A204.1 (cell line): Measurements from ENCODE around the gene ZNF106.

Experiments
- FAIRE-seq: peaks from 2 replicates; lab custom pipeline; 2012; peaks lifted over from hg19 to GRCh38; lab: Jason Lieb, UNC

Gene ZNF106

DNA sequence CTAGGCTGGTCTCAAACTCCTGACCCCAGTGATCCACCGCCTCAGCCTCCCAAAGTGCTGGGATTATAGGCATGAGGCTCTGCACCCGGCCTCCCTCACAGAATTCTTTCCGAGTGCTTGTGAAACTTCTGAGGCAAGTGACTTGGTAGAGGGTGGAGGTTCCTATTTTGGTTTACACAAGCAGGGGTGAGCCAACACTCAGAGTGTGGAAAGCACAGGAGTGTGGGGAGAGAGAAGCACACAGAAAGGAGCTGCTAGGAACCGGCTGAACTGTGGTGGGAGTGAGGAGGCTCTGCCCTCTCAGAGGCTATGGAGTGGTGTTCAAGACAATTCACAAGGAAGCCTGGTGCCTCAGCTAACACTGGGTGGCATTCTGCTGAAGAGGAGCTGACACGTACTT lies 123.9 kb downstream of the ZNF106 start:
- no peak for FAIRE-seq

DNA sequence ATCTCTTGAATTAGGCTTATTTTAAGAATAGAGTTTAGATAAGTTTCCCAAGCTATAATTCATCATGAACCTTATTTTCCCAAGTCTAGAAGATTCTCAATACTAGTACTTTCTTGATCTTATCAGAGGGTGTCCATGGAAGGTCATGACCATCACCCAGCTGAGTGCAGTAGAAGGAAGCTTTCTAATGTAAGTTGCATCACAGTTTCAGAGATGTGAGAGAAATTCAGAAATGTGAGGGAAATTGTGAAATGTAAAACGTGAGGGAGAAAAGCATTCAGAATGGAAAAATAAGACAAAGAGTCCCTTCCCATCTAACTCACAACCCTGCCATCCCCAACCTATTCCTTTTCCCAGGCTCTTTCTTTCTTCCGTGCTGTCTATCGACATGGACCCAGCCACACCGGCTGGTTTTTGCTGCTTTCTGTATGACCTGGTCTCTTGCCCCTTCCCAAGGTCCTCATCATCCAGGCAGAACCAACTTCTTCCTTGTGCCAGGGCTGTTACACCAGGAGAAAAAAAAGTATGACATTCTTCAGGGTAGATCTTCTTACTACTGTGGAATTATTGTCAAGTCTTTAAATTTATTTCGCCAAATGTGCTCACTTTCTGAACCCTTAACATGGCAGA lies 124.9 kb downstream of the ZNF106 start:
- FAIRE-seq: no peak

DNA sequence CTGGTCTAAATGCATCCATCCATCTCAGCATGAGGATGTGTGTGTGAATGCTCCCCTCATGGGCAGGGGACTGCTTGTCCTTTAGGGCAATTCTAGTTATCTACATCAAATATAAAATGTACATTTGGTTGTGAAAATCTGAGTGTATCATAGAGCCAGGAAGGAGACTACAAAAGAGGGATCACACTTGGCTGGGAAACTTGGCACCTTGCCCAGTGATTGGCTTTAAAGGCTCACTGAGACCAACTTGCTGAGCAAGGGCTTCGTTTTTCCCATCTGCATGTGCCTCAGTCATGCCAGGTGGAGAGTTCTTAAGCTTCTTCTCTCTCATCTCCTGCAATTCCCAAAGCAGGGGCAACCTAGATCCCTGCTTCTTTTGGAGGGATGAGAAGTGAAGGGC lies 126.4 kb downstream of the ZNF106 start:
- FAIRE-seq: no peak

DNA sequence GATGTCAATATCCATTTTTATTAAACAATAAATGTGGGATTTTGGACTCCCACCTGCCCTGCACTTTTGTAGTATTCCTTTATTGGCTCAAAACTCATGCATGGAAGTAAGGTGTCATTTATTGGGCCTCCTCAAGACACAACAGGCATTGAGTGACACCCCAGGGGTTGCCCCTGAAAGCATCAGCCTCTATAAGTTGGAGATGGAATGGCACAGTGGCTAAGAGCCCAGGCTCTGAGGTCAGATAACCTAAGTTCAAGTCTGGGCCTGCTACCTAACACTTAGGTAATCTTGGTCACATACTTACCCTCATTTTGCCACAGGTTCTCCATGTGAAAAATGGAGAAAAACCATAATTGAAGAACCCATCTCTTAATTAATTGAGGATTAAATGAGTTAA lies 127.0 kb downstream of the ZNF106 start:
- no peak for FAIRE-seq

DNA sequence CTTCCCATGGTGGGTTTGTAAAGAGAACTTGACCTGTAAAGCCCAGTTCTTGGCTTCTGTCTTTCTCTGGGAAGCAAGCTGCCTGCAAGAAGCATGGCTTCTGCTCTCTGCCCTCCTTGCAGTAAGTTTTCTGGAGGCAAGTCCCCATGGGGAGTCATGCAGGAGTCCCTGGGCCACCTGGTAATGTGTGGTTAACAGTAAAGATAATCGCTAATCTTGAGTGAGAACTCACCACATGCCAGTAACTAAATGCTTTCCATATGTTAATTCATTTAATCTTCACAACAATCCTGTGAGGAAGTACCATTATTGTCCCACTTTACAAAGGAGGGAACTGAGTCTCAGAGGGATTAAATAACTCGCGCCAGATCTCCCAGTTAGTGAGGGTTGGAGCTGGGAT lies 127.5 kb downstream of the ZNF106 start:
- no peak for FAIRE-seq
